OCI-LY7 (cell line): Measurements from ENCODE around the gene HIP1R. TPM values are rescaled to one million over a fixed set of nuclear protein-coding genes. Genes with fewer than 3 reads are reported as not detected.

Source experiments
- BruUV-seq: library from RNA; stranded (reverse); fragments of 400-500 nt; replicated peaks from 2 replicates; lab custom pipeline; 2021; lab: Mats Ljungman, UMichigan
- CTCF ChIA-PET: fragments of 300-600 bp; sonication (Branson Sonifier 250); formaldehyde crosslinking; loops from one replicate; lab custom pipeline; 2022; ENCODE audit warnings: antibody characterized with exemption; ENCODE audit not compliant: unreplicated experiment; lab: Charles Lee
- POLR2A ChIA-PET: fragments of 300-600 bp; sonication (Branson Sonifier 250); formaldehyde crosslinking; loops from one replicate; lab custom pipeline; 2022; ENCODE audit warnings: antibody characterized with exemption; lab: Charles Lee
- DNase-seq: peaks from one replicate; pipeline ENCODE4 v3.0.0-alpha.2; 2015; ENCODE audit warnings: low spot score
- H2AFZ ChIP-seq: fragments of 200-600 bp; sonication (generic), shearing (Covaris generic); 2 replicates; pipeline ENCODE4 v1.6.1; 2014; ENCODE audit warnings: mild to moderate bottlenecking, antibody characterized with exemption, low read length, moderate library complexity
- H3K27ac ChIP-seq: fragments of 200-600 bp; sonication (generic); 2 replicates; pipeline ENCODE4 v1.5.1; 2014; ENCODE audit warnings: mixed run types, low read depth, mild to moderate bottlenecking, moderate library complexity, low read length, inconsistent platforms; ENCODE audit not compliant: poor library complexity, severe bottlenecking
- H3K36me3 ChIP-seq: fragments of 200-600 bp; sonication (generic); 2 replicates; pipeline ENCODE4 v1.6.1; 2014; ENCODE audit warnings: mild to moderate bottlenecking, antibody characterized with exemption, low read length, moderate library complexity, mixed read lengths; ENCODE audit not compliant: insufficient read depth
- H3K4me1 ChIP-seq: fragments of 200-600 bp; sonication (generic); 2 replicates; pipeline ENCODE4 v1.5.1; 2014; ENCODE audit warnings: mild to moderate bottlenecking, low read length; ENCODE audit not compliant: insufficient read depth, poor library complexity, severe bottlenecking
- H3K4me2 ChIP-seq: fragments of 200-600 bp; sonication (generic); 2 replicates; pipeline ENCODE4 v1.6.1; 2014; ENCODE audit warnings: mild to moderate bottlenecking, low read length
- H3K4me3 ChIP-seq: fragments of 200-600 bp; sonication (generic); 2 replicates; pipeline ENCODE4 v1.5.1; 2014; ENCODE audit warnings: mild to moderate bottlenecking, low read depth, low read length; ENCODE audit not compliant: poor library complexity, severe bottlenecking
- H3K79me2 ChIP-seq: fragments of 200-600 bp; sonication (generic); 2 replicates; pipeline ENCODE4 v1.6.1; 2016; ENCODE audit warnings: low read depth, mild to moderate bottlenecking, low read length, moderate library complexity, mixed read lengths; ENCODE audit not compliant: insufficient read depth
- H3K9me2 ChIP-seq: fragments of 200-600 bp; sonication (generic); 2 replicates; pipeline ENCODE4 v1.6.1; 2016; ENCODE audit warnings: mild to moderate bottlenecking, low read length, mixed read lengths; ENCODE audit not compliant: insufficient read depth
- H3K9me3 ChIP-seq: fragments of 200-600 bp; sonication (generic); 2 replicates; pipeline ENCODE4 v1.6.1; 2014; ENCODE audit warnings: mild to moderate bottlenecking, mixed run types, low read length, mixed read lengths
- H4K20me1 ChIP-seq: fragments of 200-600 bp; sonication (generic); 2 replicates; pipeline ENCODE4 v1.6.1; 2014; ENCODE audit warnings: mild to moderate bottlenecking, antibody characterized with exemption, low read length, moderate library complexity, mixed read lengths; ENCODE audit not compliant: insufficient read depth
- EZH2phosphoT487 ChIP-seq: fragments of 200-600 bp; sonication (generic); IDR thresholded peaks from 2 replicates; pipeline ENCODE4 v1.6.1; 2018; ENCODE audit warnings: low read depth, borderline replicate concordance, mild to moderate bottlenecking, mixed run types, antibody characterized with exemption, low read length, moderate library complexity, mixed read lengths
- intact Hi-C: fragments of 100-400 bp; cut with micrococcal nuclease; formaldehyde crosslinking; loops from one replicate; pipeline ENCODE4 v1.10.0; 2022; ENCODE audit not compliant: unreplicated experiment
- total RNA-seq, 2 experiments: library from RNA; depleted of rRNA in 1 of 2; stranded (reverse); fragments of >200 nt in 1 of 2; shearing (Covaris generic) in 1 of 2; gene quantifications; 2 replicates each; pipeline ENCODE4 v1.2.3, GENCODE V29; 2014 to 2022
- TF ChIP-seq, protein P1 (sequence below): fragments of 200-600 bp; sonication (generic); conservative IDR thresholded peaks from 2 replicates; pipeline ENCODE4 v1.5.1; 2014; ENCODE audit warnings: mild to moderate bottlenecking, antibody characterized with exemption, low read length, moderate library complexity, mixed read lengths

The HIP1R gene
- total RNA-seq, 2 experiments from 2014 or later, result 56.5 to 66.4 TPM

DNA sequence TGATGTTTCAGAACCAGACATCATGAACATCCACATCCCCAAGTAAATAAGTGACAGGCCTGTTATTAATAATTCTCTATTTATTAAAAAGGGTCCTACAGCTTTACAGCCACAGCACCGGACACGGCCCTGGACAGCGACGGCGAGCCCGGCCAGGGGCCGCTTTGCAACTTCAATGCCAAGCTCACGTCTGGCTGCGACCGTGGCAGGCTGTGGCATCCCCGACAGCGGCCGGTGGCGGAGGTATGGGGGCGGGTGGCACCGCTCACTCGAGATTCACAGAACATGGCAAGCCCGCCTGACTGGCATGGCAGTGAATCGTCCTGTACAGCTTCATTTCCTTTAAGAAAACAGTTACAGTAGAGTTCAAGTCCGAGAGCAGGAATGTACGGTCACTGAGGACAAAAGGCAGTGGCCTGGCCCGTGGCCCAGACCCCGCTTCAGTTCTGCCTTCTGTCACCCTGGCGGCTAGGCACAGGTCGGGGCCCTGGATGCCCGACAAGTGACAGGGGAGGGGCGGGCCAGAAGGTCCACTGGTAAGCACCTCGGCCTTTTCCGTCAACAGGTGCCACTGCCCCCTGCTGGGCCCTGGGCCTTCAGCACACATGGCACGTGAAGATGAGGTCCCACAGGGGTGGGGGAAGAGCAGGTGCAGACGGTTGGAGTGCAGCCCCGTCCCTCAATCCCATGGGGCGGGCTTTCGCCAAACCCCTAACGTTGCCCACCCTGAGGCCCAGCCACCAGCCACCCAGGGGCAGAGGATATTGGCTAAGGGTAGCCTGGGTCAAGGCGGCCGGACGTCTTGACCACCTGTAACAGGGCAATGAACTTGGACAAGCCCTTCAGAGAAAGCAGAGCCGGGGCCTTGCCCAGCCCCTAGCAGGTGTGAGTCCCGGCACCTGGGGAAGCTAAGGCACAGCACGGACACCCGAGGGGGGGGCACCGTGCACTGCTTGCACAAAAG is 30.3 kb downstream of the HIP1R start:
- no peak for TF ChIP-seq EZH2phosphoT487
- TF ChIP-seq, protein P1, sequence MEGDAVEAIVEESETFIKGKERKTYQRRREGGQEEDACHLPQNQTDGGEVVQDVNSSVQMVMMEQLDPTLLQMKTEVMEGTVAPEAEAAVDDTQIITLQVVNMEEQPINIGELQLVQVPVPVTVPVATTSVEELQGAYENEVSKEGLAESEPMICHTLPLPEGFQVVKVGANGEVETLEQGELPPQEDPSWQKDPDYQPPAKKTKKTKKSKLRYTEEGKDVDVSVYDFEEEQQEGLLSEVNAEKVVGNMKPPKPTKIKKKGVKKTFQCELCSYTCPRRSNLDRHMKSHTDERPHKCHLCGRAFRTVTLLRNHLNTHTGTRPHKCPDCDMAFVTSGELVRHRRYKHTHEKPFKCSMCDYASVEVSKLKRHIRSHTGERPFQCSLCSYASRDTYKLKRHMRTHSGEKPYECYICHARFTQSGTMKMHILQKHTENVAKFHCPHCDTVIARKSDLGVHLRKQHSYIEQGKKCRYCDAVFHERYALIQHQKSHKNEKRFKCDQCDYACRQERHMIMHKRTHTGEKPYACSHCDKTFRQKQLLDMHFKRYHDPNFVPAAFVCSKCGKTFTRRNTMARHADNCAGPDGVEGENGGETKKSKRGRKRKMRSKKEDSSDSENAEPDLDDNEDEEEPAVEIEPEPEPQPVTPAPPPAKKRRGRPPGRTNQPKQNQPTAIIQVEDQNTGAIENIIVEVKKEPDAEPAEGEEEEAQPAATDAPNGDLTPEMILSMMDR, result peak; percentile 70
- Histone ChIP-seq H3K4me3 (no peak overlapping the region), H3K9me2 (no peaks in the 10 kb centered on the region), H3K9me3 (no peaks in the 10 kb centered on the region), H4K20me1 (no peaks in the 10 kb centered on the region), H3K27ac (no peak overlapping the region), H2AFZ (no peak overlapping the region), H3K4me1 (peaks cover 24% of the 10 kb centered on the region), H3K4me2 (no peak overlapping the region), H3K79me2 (no peaks in the 10 kb centered on the region), H3K36me3 (peaks cover 18% of the 10 kb centered on the region)
- ChIA-PET POLR2A (no interaction called here), CTCF (interaction anchor here (0.6 to 2.3 kb wide), 2 partner anchors 14 to 72 kb away, joined by 3 to 8 read pairs; no protein-coding TSS in a partner anchor)
- no TSS peak for BruUV-seq
- intact Hi-C loops, result loop anchor here (2.0 kb wide), 1 partner anchor 73 kb away; no protein-coding TSS in a partner anchor
- DNase-seq, result peak; percentile 71

DNA sequence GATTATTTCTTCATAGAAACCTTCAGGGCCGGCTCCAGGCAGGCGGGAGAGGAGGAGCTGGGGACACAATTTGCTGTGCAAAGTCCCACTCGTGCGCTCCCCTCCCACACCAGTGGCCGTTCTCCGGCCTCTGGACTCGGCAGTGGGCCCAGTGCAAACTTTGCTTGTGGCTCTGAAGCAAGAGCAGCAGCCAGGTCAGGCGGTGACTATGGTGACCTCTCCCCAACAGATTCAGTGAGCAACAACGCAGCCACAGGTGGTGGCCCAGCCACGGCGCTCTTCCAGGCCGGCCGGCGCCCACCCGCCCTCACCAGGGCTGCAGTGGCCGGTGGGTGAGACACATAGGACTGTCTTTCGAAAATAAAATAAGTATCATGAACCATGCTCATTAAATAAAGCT is 31.1 kb downstream of the HIP1R start:
- ChIA-PET POLR2A (no interaction called here), CTCF (no interaction called here)
- intact Hi-C loops, result no loop called here
- no peak overlapping the region for H3K4me2 ChIP-seq
- TF ChIP-seq, protein P1, result no peak
- TF ChIP-seq EZH2phosphoT487, result no peak
- BruUV-seq, result no TSS peak
- no peak overlapping the region for H3K4me3 ChIP-seq
- DNase-seq, result no peak
- no peaks in the 10 kb centered on the region for H3K79me2 ChIP-seq
- peaks cover 32% of the 10 kb centered on the region for H3K4me1 ChIP-seq
- H3K9me3 ChIP-seq, result no peaks in the 10 kb centered on the region
- peaks cover 10% of the 10 kb centered on the region for H3K36me3 ChIP-seq
- H3K9me2 ChIP-seq, result no peaks in the 10 kb centered on the region
- no peak overlapping the region for H3K27ac ChIP-seq
- no peaks in the 10 kb centered on the region for H4K20me1 ChIP-seq
- H2AFZ ChIP-seq, result no peak overlapping the region
